Measurements from ENCODE around the gene SMG6. TPM values are rescaled to one million over a fixed set of nuclear protein-coding genes. Genes with fewer than 3 reads are reported as not detected.

SMG6 gene
- total and polyA plus RNA-seq, 2 donors (not counting 3 experiments of a cell fraction or from before 2014, with no cell fraction given), result 40.1 to 42.2 TPM

GRCh38 chr17:2027528-2028233 is 275.9 kb downstream of the SMG6 start:
- Histone ChIP-seq H3K79me2 (ENCODE audit: control insufficient read depth, insufficient read depth, low read length) (peaks cover 4% of the 10 kb centered on the region), H3K4me2 (ENCODE audit: insufficient read depth, low read length) (no peak overlapping the region), H3K9ac (replicated peaks; ENCODE audit: extremely low read depth, insufficient read depth, low read length) (no peak overlapping the region), H3K9me1 (replicated peaks; ENCODE audit: control insufficient read depth, extremely low read depth, insufficient read depth, low read length) (no peaks in the 10 kb centered on the region), H3K4me1 (ENCODE audit: control insufficient read depth, extremely low read depth, insufficient read depth, low read length) (peaks cover 12% of the 10 kb centered on the region), H3K36me3 (ENCODE audit: control insufficient read depth in 2 of 2, extremely low read depth in 1 of 2, insufficient read depth in 2 of 2, low read length in 2 of 2) (no peaks in the 10 kb centered on the region), H3K4me3 (replicated peaks in 1 of 3; ENCODE audit: insufficient read depth in 1 of 3, low read depth in 1 of 3, low read length in 3 of 3) (no peak overlapping the region), H3K27me3 (ENCODE audit: control insufficient read depth in 2 of 2, insufficient read depth in 2 of 2, low read length in 2 of 2) (peaks cover 32 to 35% of the 10 kb centered on the region in 2 experiments), H4K20me1 (replicated peaks; ENCODE audit: control insufficient read depth, extremely low read depth, insufficient read depth, low read length) (no peaks in the 10 kb centered on the region), H3K9me3 (replicated peaks; ENCODE audit: control insufficient read depth, insufficient read depth, low read length) (no peaks in the 10 kb centered on the region), H3K27ac (ENCODE audit: insufficient read depth, low read depth, low read length) (no peak overlapping the region), H2AFZ (ENCODE audit: low read depth, low read length) (no peak overlapping the region)
- TF ChIP-seq POLR2AphosphoS5 (IDR thresholded peaks at IDR 0.05; ENCODE audit: insufficient read depth, low read depth, low read length), result no peak
- TF ChIP-seq FOS (IDR thresholded peaks at IDR 0.05; ENCODE audit: borderline replicate concordance, insufficient read depth, low read length), result no peak
- TF ChIP-seq EZH2 (IDR thresholded peaks at IDR 0.05; ENCODE audit: borderline replicate concordance, low read depth, low read length, severe bottlenecking), result no peak
- TF ChIP-seq POLR2A (IDR thresholded peaks at IDR 0.05; ENCODE audit: low read depth, low read length), result no peak
- TF ChIP-seq JUN (IDR thresholded peaks at IDR 0.05; ENCODE audit: borderline replicate concordance, insufficient read depth, insufficient read length, low read depth), result no peak
- no peak for TF ChIP-seq MAX (IDR thresholded peaks at IDR 0.05; ENCODE audit: insufficient read depth, insufficient read length)
- no peak for TF ChIP-seq GATA2 (IDR thresholded peaks at IDR 0.05; ENCODE audit: insufficient read depth, insufficient read length, low read depth, low read length)
- no peak for TF ChIP-seq MYC (IDR thresholded peaks at IDR 0.05; ENCODE audit: low read depth, low read length)
- no peak for TF ChIP-seq CTCF (IDR thresholded peaks at IDR 0.05; ENCODE audit: extremely low read depth in 1 of 2, insufficient read depth in 1 of 2, low read depth in 1 of 2, low read length in 2 of 2)
- FAIRE-seq, result no peak
- dilution Hi-C loops (cut with MboI; ENCODE audit: extremely low pct_ligation_motif_present, low sequenced_read_pairs), result no loop called here
- BruUV-seq (replicated peaks), result no TSS peak
- ChIA-PET CTCF (interaction anchor here (0.9 to 9.5 kb wide), 4 partner anchors 7 to 146 kb away, joined by 3 to 270 read pairs (median 3); no protein-coding TSS in a partner anchor), POLR2A (interaction anchor here (0.6 kb wide), 1 partner anchor 12 kb away, joined by 3 read pairs; no protein-coding TSS in a partner anchor)
- intact Hi-C loops (cut with micrococcal nuclease), result no loop called here
- DNase-seq (ENCODE audit: low read depth, low spot score), result no peak
